HUES64 (cell line): ENCODE measurements around the gene SUPT3H.
"Not testable (repeated sequence)": the region's sequence is repeated elsewhere in the genome, so short reads cannot be mapped to it uniquely, and the experiment has no call there.

Source experiments
- H3K27ac ChIP-seq: 2 replicates; pipeline ENCODE4 v1.7.0; 2013; ENCODE audit warnings: low read depth, low read length, inconsistent platforms
- H3K27me3 ChIP-seq: 2 replicates; pipeline ENCODE4 v1.6.1; 2013; ENCODE audit warnings: mild to moderate bottlenecking, low read length; ENCODE audit not compliant: insufficient read depth
- H3K36me3 ChIP-seq: 2 replicates; pipeline ENCODE4 v1.6.1; 2013; ENCODE audit warnings: mild to moderate bottlenecking, low read length; ENCODE audit not compliant: insufficient read depth
- H3K4me1 ChIP-seq: 2 replicates; pipeline ENCODE4 v1.6.1; 2013; ENCODE audit warnings: mild to moderate bottlenecking, low read length, moderate library complexity; ENCODE audit not compliant: insufficient read depth
- H3K4me3 ChIP-seq: 2 replicates; pipeline ENCODE4 v1.5.1; 2013; ENCODE audit warnings: mild to moderate bottlenecking, low read length, moderate library complexity
- H3K9ac ChIP-seq: 2 replicates; pipeline ENCODE4 v1.6.1; 2013; ENCODE audit warnings: mild to moderate bottlenecking, low read depth, low read length
- H3K9me3 ChIP-seq: 2 replicates; pipeline ENCODE4 v1.6.1; 2013; ENCODE audit warnings: low read depth, low read length; ENCODE audit not compliant: insufficient read depth
- WGBS: fragments of 150-250, 120-280 bp; methylation state at CpG from one replicate; pipeline ENCODE4 v1.1.7; 2013; ENCODE audit warnings: missing lambda C conversion rate; 5-methylcytosine and 5-hydroxymethylcytosine counted together

SUPT3H gene

GRCh38 chr6:45196121-45196520, 181.6 kb downstream of the SUPT3H start:
- H3K9me3 ChIP-seq: no peaks in the 10 kb centered on the region
- H3K9ac ChIP-seq: no peak overlapping the region
- 100% methylated on average over 2 of the region's 3 CpGs for WGBS
- no peak overlapping the region for H3K27ac ChIP-seq
- H3K27me3 ChIP-seq: no peaks in the 10 kb centered on the region
- H3K4me3 ChIP-seq: no peak overlapping the region
- no peaks in the 10 kb centered on the region for H3K4me1 ChIP-seq
- no peaks in the 10 kb centered on the region for H3K36me3 ChIP-seq

DNA sequence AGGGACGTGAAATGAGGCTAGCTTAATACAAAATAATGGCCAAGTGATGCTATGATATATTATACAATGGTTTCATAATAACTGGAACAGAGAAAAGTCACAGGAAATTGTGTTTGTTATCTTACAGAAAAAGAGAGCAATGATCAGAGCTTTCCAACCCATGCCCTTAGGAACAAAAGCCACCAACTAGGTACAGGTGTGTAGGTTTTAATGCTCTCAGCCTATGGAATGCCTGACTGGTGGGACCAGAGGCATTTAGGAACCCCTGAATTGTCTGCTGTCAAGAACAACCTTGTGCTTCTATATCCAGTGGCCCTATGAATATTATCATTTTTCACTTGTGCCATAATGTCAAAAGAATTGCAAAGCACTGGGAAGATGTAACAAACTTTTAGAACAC, 182.6 kb downstream of the SUPT3H start:
- WGBS: 100% methylated on average over 1 of the region's 1 CpG
- Histone ChIP-seq H3K36me3 (no peaks in the 10 kb centered on the region), H3K9me3 (no peaks in the 10 kb centered on the region), H3K4me3 (no peak overlapping the region), H3K27ac (no peak overlapping the region), H3K27me3 (no peaks in the 10 kb centered on the region), H3K4me1 (no peaks in the 10 kb centered on the region), H3K9ac (no peak overlapping the region)

DNA sequence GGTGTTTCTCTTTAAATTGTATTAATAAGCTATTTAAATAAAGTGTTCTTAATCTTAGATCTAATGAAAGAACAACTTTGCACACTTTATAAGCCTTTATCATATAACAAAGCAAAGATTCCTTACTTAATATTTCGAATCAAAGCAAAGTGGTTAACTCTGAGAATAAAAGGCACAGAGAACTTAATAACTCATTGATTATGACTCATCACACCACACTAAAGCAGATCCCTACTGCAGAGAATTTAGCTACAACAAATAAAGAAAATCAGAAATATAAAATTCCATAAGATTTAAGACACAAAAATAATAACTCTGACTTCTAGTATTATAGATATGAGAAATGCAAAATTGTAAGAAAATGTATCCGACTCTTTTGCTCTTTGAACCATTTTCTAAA, 185.2 kb downstream of the SUPT3H start:
- WGBS: 100% methylated on average over 2 of the region's 2 CpGs
- Histone ChIP-seq H3K36me3 (no peaks in the 10 kb centered on the region), H3K27ac (no peak overlapping the region), H3K4me3 (no peak overlapping the region), H3K27me3 (no peaks in the 10 kb centered on the region), H3K9ac (no peak overlapping the region), H3K9me3 (no peaks in the 10 kb centered on the region), H3K4me1 (no peaks in the 10 kb centered on the region)

GRCh38 chr6:45191414-45191813, 186.3 kb downstream of the SUPT3H start:
- Histone ChIP-seq H3K36me3 (no peaks in the 10 kb centered on the region), H3K9ac (no peak overlapping the region), H3K4me3 (no peak overlapping the region), H3K27me3 (no peaks in the 10 kb centered on the region), H3K4me1 (no peaks in the 10 kb centered on the region), H3K9me3 (no peaks in the 10 kb centered on the region), H3K27ac (no peak overlapping the region)
- WGBS: 97% methylated on average over 4 of the region's 4 CpGs

- WGBS: 100% methylated on average over 2 of the region's 2 CpGs
- no peak overlapping the region for H3K4me3 ChIP-seq
- peaks cover 15% of the 10 kb centered on the region for H3K4me1 ChIP-seq
- no peak overlapping the region for H3K9ac ChIP-seq
- H3K27me3 ChIP-seq: no peaks in the 10 kb centered on the region
- H3K9me3 ChIP-seq: no peaks in the 10 kb centered on the region
- no peak overlapping the region for H3K27ac ChIP-seq
- no peaks in the 10 kb centered on the region for H3K36me3 ChIP-seq
These were observed 189.9 kb downstream of the SUPT3H start for GRCh38 chr6:45187836-45188235.

DNA sequence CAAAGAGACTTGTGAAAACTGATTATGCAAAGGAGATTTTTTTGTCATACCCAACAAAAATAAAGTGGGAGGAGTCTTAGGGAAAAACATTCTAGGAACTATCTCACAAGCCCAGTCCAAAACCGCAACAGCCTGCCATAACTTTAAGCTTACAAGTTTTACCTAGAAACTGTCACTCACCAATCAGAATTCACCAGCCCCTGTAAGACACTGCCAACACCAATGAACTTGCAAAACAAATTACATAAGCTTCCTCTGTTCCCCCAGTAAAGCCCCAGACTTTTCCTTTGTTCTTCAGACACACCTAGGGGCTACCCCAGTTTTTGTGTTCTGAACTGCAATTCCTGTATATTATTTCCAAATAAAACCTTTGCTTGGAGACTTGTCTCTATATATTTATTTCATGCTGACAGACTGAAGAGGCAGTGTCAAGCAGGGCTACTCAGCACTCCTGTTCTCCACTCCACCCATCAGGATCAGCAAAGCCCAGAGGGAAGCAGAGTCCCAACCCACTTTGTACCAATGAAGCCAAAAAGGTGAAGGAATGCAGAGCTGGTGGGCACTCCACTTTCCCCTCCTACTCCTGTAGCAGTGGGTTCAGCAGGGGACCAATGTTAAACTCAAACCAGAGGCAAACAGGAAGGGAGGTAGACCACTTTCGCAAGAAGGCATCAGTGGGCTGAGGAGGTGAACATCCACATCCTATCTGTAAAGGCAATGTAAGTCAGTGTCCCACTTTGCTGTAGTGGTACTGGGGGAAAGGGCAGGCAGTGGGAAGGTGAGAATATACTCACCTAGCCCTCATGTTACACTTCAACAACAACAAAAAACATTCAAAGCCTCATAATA, 192.1 kb downstream of the SUPT3H start:
- no peaks in the 10 kb centered on the region for H3K36me3 ChIP-seq
- no peak overlapping the region for H3K27ac ChIP-seq
- peaks cover 15% of the 10 kb centered on the region for H3K4me1 ChIP-seq
- WGBS: 76% methylated on average over 2 of the region's 2 CpGs
- H3K27me3 ChIP-seq: no peaks in the 10 kb centered on the region
- H3K4me3 ChIP-seq: no peak overlapping the region
- no peaks in the 10 kb centered on the region for H3K9me3 ChIP-seq
- H3K9ac ChIP-seq: no peak overlapping the region

DNA sequence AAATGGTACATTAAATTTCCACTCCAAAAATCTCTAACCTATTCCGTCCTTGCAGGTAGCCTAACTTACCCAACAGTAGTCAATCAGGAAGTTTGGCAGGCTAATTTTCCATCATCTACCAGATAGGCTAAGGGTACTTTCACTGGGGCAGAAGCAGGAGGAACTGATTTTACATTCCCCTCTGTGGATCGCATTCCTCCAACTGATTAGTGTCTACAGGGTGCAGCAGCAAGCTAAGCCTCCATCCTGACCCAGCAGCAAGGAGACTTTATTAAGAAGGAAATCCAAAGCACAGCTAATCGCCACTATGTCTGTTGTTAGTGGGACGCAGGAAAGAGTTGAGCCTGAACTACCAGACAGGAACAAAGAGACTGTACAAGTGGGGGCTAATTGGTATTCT, 192.8 kb downstream of the SUPT3H start:
- Histone ChIP-seq H3K9ac (no peak overlapping the region), H3K4me3 (no peak overlapping the region), H3K27me3 (no peaks in the 10 kb centered on the region), H3K36me3 (no peaks in the 10 kb centered on the region), H3K9me3 (no peaks in the 10 kb centered on the region), H3K27ac (no peak overlapping the region), H3K4me1 (peaks cover 15% of the 10 kb centered on the region)
- 90% methylated on average over 4 of the region's 4 CpGs for WGBS

DNA sequence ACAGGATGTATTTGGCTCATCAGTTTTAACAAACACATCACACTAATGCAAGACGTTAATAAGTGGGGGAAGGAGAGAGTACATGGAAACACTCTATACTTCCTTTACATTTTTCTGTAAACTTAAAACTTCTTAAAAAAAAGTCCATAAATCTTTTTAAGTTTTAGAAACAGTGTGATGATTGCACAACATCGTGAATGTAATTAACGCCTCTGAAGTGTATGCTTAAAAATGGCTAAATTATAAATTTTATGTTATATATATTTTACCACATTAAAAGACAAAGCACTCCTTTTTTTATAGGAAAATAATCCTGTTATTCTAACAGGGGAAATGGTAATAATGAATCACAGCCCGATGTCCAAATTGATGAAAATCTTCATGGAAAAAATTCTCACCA, 193.7 kb downstream of the SUPT3H start:
- WGBS: no CpG with 5 or more reads among the region's 4 CpGs

DNA sequence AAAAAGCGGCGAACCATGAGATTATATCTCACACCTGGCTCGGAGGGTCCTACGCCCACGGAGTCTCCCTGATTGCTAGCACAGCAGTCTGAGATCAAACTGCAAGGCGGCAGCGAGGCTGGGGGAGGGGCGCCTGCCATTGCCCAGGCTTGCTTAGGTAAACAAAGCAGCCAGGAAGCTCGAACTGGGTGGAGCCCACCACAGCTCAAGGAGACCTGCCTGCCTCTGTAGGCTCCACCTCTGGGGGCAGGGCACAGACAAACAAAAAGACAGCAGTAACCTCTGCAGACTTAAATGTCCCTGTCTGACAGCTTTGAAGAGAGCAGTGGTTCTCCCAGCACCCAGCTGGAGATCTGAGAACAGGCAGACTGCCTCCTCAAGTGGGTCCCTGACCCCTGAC, 201.4 kb downstream of the SUPT3H start:
- 30% methylated on average over 2 of the region's 9 CpGs for WGBS

More for the DNA sequence above, 193.7 kb downstream of the SUPT3H start:
- H3K27ac ChIP-seq: no peak overlapping the region
- no peak overlapping the region for H3K9ac ChIP-seq
- no peak overlapping the region for H3K4me3 ChIP-seq
- H3K9me3 ChIP-seq: no peaks in the 10 kb centered on the region
- H3K36me3 ChIP-seq: no peaks in the 10 kb centered on the region
- H3K4me1 ChIP-seq: peaks cover 15% of the 10 kb centered on the region
- no peaks in the 10 kb centered on the region for H3K27me3 ChIP-seq

GRCh38 chr6:45175272-45175671, 202.5 kb downstream of the SUPT3H start:
- Histone ChIP-seq H3K4me1 (peaks cover 4% of the 10 kb centered on the region; the same call in 1 of the 2 replicates), H3K4me3 (no peak overlapping the region), H3K27me3 (no peaks in the 10 kb centered on the region), H3K9ac (no peak overlapping the region), H3K36me3 (no peaks in the 10 kb centered on the region), H3K27ac (no peak overlapping the region), H3K9me3 (no peaks in the 10 kb centered on the region)
- WGBS: 85% methylated on average over 6 of the region's 7 CpGs

More for the DNA sequence above, 201.4 kb downstream of the SUPT3H start:
- H3K9me3 ChIP-seq, H3K27me3 ChIP-seq, H3K4me1 ChIP-seq, H3K4me3 ChIP-seq, H3K27ac ChIP-seq, H3K36me3 ChIP-seq, H3K9ac ChIP-seq: not testable (repeated sequence)

GRCh38 chr6:45174045-45174444, 203.7 kb downstream of the SUPT3H start:
- H3K4me3 ChIP-seq: no peak overlapping the region
- no peaks in the 10 kb centered on the region for H3K9me3 ChIP-seq
- no peaks in the 10 kb centered on the region for H3K27me3 ChIP-seq
- no peak overlapping the region for H3K27ac ChIP-seq
- no peaks in the 10 kb centered on the region for H3K36me3 ChIP-seq
- WGBS: 91% methylated on average over 2 of the region's 3 CpGs
- H3K4me1 ChIP-seq: peaks cover 10% of the 10 kb centered on the region
- no peak overlapping the region for H3K9ac ChIP-seq

GRCh38 chr6:45171380-45171779, 206.4 kb downstream of the SUPT3H start:
- 78% methylated on average over 1 of the region's 1 CpG for WGBS
- H3K27ac ChIP-seq: no peak overlapping the region
- H3K4me3 ChIP-seq: no peak overlapping the region
- H3K4me1 ChIP-seq: peaks cover 10% of the 10 kb centered on the region
- H3K9me3 ChIP-seq: no peaks in the 10 kb centered on the region
- H3K36me3 ChIP-seq: no peaks in the 10 kb centered on the region
- H3K27me3 ChIP-seq: no peaks in the 10 kb centered on the region
- H3K9ac ChIP-seq: no peak overlapping the region
